A673 (cell line): ENCODE data around the gene TFPI. TPM values are rescaled to one million over a fixed set of nuclear protein-coding genes. Genes with fewer than 3 reads are reported as not detected.

Source experiments
- BruUV-seq: library from RNA; stranded (reverse); fragments of 400-500 nt; replicated peaks from 2 replicates; lab custom pipeline; 2021; lab: Mats Ljungman, UMichigan
- CTCF ChIA-PET: fragments of 300-600 bp; sonication (Branson Sonifier 250); formaldehyde crosslinking; loops from one replicate; lab custom pipeline; 2022; ENCODE audit warnings: antibody characterized with exemption; lab: Charles Lee
- POLR2A ChIA-PET: fragments of 300-600 bp; sonication (Branson Sonifier 250); formaldehyde crosslinking; loops from one replicate; lab custom pipeline; 2022; ENCODE audit warnings: antibody characterized with exemption; ENCODE audit not compliant: low non-redundant PET; lab: Charles Lee
- DNase-seq: peaks from one replicate; pipeline ENCODE4 v3.0.0-alpha.2; 2015; ENCODE audit warnings: low spot score
- H3K27ac ChIP-seq: fragments of 200-600 bp; sonication (generic); 2 replicates; pipeline ENCODE4 v1.5.1; 2016; ENCODE audit warnings: mixed run types, low read depth, mild to moderate bottlenecking, mixed read lengths, antibody characterized with exemption, low read length; ENCODE audit not compliant: poor library complexity, severe bottlenecking
- H3K27me3 ChIP-seq: fragments of 200-600 bp; sonication (generic); replicated peaks from 2 replicates; pipeline ENCODE4 v1.6.1; 2017; ENCODE audit warnings: mixed run types, low read depth, mild to moderate bottlenecking, mixed read lengths, antibody characterized with exemption, low read length; ENCODE audit not compliant: insufficient read depth, poor library complexity
- H3K36me3 ChIP-seq: fragments of 200-600 bp; sonication (generic); 2 replicates; pipeline ENCODE4 v1.6.1; 2016; ENCODE audit warnings: mixed run types, mild to moderate bottlenecking, mixed read lengths, antibody characterized with exemption, low read length; ENCODE audit not compliant: insufficient read depth, poor library complexity, severe bottlenecking
- H3K4me1 ChIP-seq: fragments of 200-600 bp; sonication (generic); 2 replicates; pipeline ENCODE4 v1.6.1; 2017; ENCODE audit warnings: mixed run types, mild to moderate bottlenecking, mixed read lengths, antibody characterized with exemption, low read length; ENCODE audit not compliant: insufficient read depth, poor library complexity, severe bottlenecking
- H3K4me3 ChIP-seq: fragments of 200-600 bp; sonication (generic); 2 replicates; pipeline ENCODE4 v1.5.1; 2016; ENCODE audit warnings: low read depth, mixed run types, mild to moderate bottlenecking, mixed read lengths, low read length; ENCODE audit not compliant: poor library complexity, severe bottlenecking
- H3K9me3 ChIP-seq: fragments of 200-600 bp; sonication (generic); 2 replicates; pipeline ENCODE4 v1.6.1; 2016; ENCODE audit warnings: mixed run types, low read depth, mild to moderate bottlenecking, mixed read lengths, antibody characterized with exemption, low read length; ENCODE audit not compliant: poor library complexity, severe bottlenecking
- EZH2 ChIP-seq: fragments of 200-600 bp; sonication (generic); IDR thresholded peaks from 2 replicates; pipeline ENCODE4 v1.6.1; 2017; ENCODE audit warnings: borderline replicate concordance, low read depth, mild to moderate bottlenecking, mixed read lengths, antibody characterized with exemption, low read length; ENCODE audit not compliant: poor library complexity, severe bottlenecking
- intact Hi-C: fragments of 100-400 bp; cut with micrococcal nuclease; formaldehyde crosslinking; loops from one replicate; pipeline ENCODE4 v1.10.0; 2022; ENCODE audit not compliant: unreplicated experiment
- total RNA-seq: library from RNA; stranded (reverse); gene quantifications from 2 replicates; pipeline ENCODE4 v1.2.3, GENCODE V29; 2021
- TF ChIP-seq, protein P1 (sequence below): fragments of 300-800, 200-600 bp; sonication (generic); conservative IDR thresholded peaks from 2 replicates; pipeline ENCODE4 v1.5.1; 2017; ENCODE audit warnings: low read depth, mild to moderate bottlenecking, antibody characterized with exemption, low read length, moderate library complexity, mixed read lengths

TFPI gene
- total RNA-seq, 1 experiment from 2014 or later = 36.3 TPM

DNA sequence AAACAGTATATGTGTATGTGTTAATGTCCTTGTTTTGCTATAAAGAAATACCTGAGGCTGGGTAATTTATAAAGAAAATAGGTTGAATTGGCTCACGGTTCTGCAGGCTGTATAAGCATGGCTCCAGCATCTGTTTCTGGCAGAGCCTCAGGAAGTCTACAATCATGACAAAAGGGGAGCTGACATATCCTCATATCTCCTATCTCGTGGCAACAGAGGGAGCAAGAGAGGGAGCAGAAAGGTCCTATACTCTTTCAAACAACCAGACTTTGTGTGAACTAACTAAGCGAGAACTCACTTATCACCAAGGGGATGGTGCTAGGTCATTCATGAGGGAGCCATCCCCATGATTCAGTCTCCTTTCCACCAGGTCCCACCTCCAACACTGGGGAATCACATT is 119.2 kb downstream of the TFPI start:
- Histone ChIP-seq H3K27ac (no peak overlapping the region), H3K9me3 (no peaks in the 10 kb centered on the region), H3K27me3 (no peaks in the 10 kb centered on the region), H3K36me3 (no peaks in the 10 kb centered on the region), H3K4me1 (peaks cover 11% of the 10 kb centered on the region), H3K4me3 (no peak overlapping the region)
- intact Hi-C loops = no loop called here
- no TSS peak for BruUV-seq
- no peak for DNase-seq
- no peak for TF ChIP-seq EZH2
- TF ChIP-seq, protein P1, sequence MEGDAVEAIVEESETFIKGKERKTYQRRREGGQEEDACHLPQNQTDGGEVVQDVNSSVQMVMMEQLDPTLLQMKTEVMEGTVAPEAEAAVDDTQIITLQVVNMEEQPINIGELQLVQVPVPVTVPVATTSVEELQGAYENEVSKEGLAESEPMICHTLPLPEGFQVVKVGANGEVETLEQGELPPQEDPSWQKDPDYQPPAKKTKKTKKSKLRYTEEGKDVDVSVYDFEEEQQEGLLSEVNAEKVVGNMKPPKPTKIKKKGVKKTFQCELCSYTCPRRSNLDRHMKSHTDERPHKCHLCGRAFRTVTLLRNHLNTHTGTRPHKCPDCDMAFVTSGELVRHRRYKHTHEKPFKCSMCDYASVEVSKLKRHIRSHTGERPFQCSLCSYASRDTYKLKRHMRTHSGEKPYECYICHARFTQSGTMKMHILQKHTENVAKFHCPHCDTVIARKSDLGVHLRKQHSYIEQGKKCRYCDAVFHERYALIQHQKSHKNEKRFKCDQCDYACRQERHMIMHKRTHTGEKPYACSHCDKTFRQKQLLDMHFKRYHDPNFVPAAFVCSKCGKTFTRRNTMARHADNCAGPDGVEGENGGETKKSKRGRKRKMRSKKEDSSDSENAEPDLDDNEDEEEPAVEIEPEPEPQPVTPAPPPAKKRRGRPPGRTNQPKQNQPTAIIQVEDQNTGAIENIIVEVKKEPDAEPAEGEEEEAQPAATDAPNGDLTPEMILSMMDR = no peak
- CTCF ChIA-PET = no interaction called here
- POLR2A ChIA-PET = no interaction called here

DNA sequence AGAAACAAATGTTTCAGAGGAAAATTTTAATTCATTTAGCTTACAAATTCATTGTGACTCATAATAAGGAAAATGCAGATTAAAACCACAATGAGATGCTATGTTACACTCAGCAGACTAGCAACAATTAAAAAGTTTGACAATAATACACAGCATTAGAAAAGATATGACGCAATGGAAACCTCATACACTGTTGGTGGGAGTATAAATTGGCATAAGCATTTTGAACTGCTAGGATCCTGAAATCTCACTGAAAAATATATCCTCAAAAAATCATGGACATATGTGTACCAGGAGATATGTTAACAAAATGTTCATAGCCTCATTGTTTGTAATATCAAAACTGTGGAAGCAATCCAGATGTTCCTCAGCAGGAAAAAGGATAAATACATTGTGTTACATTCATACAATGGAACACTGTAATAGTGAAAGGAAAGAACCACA is 119.9 kb downstream of the TFPI start:
- no peak for TF ChIP-seq EZH2
- TF ChIP-seq, protein P1 = no peak
- Histone ChIP-seq H3K4me1 (peaks cover 11% of the 10 kb centered on the region), H3K9me3 (no peaks in the 10 kb centered on the region), H3K27ac (no peak overlapping the region), H3K27me3 (no peaks in the 10 kb centered on the region), H3K4me3 (no peak overlapping the region), H3K36me3 (no peaks in the 10 kb centered on the region)
- POLR2A ChIA-PET = no interaction called here
- DNase-seq = peak; percentile 28
- BruUV-seq = no TSS peak
- intact Hi-C loops = no loop called here
- CTCF ChIA-PET = no interaction called here

DNA sequence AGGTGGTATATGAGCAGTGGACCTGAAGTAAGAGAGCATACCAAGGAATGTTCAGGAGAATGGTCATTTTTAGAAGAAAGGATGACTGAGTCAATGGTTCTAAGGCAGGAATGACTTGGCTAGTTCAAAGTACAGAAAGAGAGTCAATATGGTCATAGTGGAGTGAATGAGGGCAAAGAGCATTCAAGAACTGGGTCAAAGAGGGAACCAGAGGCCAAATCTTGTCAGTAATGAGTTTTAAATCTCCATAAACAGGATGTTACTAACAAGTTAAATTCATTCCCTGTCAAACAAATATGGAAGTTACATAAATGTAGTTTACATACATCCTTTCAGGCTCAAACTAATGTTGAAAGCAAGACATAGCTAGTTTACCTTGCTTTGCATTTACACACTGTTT is 122.3 kb downstream of the TFPI start:
- CTCF ChIA-PET = interaction anchor here (0.6 kb wide), 1 partner anchor 63 kb away, joined by 3 read pairs; no protein-coding TSS in a partner anchor
- H3K4me3 ChIP-seq = no peak overlapping the region
- H3K27me3 ChIP-seq = no peaks in the 10 kb centered on the region
- DNase-seq = no peak
- TF ChIP-seq EZH2 = no peak
- TF ChIP-seq, protein P1 = no peak
- intact Hi-C loops = no loop called here
- no peaks in the 10 kb centered on the region for H3K9me3 ChIP-seq
- POLR2A ChIA-PET = no interaction called here
- BruUV-seq = no TSS peak
- no peaks in the 10 kb centered on the region for H3K36me3 ChIP-seq
- H3K4me1 ChIP-seq = peaks cover 11% of the 10 kb centered on the region
- no peak overlapping the region for H3K27ac ChIP-seq
